NCI-H446 treated with DMSO at 0.1 percent for 48 hours (cell line): ENCODE data around the gene GHSR.

ENCODE experiments used
- DNase-seq: peaks from one replicate; lab custom pipeline; 2025; lab: John Stamatoyannopoulos, UW

The GHSR gene

DNA sequence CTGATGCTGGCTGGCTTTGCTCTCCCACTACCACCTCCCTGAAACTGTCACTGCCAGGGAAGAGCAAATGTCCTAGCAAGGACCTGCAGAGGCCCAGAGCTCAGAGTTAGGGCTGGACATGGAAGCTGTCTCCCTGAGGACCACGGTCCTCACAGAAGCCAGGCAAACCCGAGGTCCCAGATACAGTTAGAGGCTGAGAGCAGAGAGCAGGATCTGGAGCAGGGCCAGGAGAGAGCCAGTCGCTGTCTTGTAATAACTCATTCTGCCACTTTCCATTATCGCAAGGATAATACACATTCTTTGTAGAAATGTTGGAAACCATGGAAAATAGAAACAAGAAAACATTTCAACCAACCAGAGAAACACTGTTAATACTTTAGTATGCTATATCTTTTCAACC lies 10.1 kb downstream of the GHSR start:
- DNase-seq, result no peak

- DNase-seq, result no peak
Measured at GRCh38 chr3:172437713-172438112, 10.5 kb downstream of the GHSR start.

GRCh38 chr3:172415323-172415722 lies 32.9 kb downstream of the GHSR start:
- DNase-seq, result no peak

DNA sequence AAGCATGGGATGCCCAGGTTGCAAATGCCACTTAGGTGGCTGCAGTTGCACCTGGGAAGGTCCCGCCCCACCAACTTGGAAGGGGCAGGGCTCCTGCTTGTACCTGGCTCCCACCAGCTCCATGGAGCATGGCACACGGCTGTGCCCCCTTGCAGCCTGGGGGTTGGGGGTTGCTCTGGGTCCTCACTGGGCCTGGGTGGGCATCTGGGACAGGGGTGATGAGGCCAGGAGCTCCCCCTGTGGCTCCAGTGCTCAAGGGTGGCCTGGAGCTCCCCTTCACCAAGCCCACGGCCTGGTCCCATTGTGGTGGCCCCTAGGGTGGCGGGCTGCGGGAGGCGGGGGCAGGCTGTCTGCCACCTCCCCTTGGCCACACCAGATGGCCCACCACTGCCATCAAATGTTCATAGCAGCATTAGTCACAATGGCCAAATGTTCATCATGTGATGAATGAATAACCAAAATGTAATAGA lies 36.7 kb downstream of the GHSR start:
- no peak for DNase-seq

DNA sequence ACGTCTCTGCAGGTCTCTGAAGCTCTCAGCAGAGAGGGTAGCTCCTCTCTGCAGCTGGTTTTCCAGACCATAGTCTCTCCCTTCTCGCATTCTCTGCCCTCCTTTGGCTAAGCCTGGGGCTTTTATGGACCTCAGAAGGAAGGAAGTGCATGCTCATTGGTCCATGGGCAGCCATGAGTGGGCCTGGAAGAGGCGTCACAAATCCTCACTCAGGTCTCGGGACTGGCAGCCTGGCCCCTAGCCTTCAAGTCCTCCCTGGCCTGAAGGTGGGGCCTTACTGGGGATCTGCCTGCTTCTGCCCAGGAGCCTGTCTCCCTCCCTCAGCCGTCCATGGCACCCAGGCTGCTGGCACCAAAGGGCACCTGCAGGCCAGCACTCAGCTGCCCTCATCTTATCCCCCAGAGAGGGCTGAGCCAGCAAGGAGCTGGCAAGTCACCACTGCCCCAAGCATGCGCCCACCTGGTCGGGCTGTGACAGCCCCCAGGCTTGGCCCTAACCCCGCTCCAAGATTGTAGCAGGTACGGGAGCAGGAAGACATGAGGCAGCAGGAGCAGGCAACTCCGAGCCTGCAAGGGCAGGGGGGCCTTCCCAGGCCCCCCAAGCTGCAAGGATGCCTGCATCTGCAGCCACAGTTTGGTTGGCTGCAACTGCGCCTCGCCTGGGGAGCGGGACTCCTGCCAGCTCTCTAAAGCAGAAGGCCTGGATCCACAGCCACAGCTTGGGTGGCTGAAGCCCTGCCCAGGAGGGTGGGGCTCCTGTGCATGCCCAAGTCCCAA lies 37.4 kb downstream of the GHSR start:
- DNase-seq, result no peak

GRCh38 chr3:172407872-172408271 lies 40.4 kb downstream of the GHSR start:
- no peak for DNase-seq

DNA sequence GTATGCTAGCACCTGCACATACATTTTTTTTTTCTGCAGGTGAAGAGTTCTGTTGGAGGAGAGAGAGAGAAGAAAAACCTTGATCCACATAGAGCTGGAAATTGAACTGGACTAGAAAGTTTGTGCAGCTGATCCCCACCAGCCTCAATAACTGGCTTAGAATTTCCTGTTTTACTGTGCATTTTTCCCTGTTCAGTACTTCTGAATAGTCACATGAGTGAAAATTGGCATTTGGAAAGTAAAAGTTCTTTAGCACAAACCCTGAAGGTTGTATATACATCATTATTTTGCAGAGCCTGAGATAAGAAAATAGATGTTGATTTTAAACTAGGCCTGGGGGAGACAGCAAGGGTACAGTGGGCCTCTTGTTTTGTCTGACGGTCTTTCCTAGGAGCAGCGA lies 42.3 kb downstream of the GHSR start:
- no peak for DNase-seq

- no peak for DNase-seq
Measured at GRCh38 chr3:172404237-172404962, 43.9 kb downstream of the GHSR start.

DNA sequence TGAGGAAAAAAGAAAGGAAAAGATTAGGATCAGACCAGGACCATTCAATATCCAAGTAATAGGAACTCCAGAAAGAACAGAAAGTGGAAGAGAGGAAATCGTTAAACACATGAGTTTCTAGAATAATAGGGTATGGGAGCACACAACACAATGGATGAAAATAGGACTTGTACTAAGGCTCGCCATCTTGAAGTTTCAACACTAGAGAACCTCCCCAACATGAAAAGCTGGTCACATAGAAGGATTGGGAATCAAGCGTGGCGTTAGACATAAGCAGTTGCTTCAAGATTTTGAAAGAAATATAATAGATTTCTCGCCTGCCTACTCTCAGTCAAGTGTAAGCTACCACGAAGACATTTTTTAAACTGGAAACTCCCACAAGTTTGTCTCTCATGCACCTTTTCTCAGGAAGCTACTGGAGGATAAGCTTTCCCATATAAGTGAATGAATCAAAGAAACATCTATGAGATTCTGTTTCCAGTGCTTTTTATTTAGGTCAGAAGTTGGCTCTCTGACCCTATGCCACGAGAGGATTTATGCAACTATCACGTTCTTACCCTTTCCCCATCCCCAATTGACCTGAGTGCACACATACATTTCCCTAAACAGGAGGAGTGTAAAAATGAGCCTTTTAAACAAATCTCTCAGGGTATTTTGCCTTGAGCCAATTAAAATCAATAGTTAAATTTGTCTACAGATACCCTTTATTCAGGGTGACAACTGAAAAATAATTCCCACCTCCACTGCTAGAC lies 45.2 kb downstream of the GHSR start:
- no peak for DNase-seq

DNA sequence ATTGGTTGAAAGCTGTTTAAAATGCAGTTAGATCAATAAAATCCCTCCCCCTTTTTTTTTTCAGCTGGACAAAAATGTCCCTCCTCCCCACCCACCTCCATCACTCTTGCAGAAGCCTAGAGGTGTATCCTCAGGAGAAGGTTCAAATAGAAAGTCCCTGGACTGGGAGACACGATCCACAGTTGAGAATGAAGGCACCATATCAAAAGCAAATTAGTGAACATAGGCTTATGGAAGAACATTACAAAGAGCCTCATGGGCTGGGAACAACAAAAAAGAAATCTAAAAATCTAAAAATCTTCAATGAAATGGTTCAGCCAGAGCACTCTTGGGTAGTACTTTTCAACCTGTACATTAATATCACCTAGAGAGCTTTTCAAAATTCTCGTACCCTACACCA lies 46.2 kb downstream of the GHSR start:
- no peak for DNase-seq

GRCh38 chr3:172398484-172398883 lies 49.8 kb downstream of the GHSR start:
- no peak for DNase-seq

DNA sequence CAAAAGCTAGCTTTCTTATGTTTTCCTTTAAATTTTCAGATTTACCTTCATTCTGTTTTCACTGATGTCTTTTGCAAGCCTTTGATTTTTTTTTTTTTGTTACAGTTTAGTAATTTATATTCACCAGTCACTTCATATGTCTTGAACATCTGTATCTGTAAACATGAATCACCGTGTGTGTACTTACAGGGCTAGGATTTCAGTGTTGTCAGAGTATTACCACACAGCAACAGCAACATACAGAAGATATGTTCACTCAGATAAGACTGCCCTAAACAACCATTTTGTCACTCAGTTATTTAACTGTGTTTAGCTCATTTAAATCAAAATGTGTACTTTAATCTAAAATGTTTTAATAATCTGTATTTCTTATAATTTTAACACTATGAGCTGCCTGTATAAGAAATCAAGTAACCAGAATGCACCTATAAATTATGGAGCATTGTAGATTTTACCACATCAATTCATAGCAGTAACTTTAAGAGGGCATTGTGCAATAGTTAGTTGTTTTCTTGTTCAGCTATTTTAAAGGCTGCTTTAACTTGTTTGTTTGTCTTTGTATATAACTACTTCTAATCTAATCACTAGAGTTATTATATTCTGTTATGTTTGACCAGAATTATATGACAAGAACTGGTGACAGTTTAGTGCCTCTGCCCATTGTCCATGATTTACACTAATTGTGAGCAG lies 50.4 kb downstream of the GHSR start:
- DNase-seq, result no peak

DNA sequence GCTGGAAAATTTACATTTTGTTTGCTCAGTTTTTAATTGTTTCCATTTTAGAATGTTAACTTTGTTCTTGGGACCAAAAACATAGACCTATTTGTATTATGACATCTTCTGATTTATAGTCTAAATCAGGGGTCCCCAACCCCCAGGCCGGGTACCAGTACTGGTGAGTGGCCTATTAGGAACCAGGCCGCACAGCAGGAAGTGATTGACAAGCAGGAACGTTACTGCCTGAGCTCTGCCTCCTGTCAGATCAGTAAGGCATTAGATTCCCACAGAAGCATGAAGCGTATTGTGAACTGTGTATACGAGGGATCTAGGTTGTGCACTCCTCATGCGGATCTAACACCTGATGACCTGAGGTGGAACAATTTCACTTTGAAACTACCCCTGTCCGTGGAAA lies 51.9 kb downstream of the GHSR start:
- DNase-seq, result no peak

DNA sequence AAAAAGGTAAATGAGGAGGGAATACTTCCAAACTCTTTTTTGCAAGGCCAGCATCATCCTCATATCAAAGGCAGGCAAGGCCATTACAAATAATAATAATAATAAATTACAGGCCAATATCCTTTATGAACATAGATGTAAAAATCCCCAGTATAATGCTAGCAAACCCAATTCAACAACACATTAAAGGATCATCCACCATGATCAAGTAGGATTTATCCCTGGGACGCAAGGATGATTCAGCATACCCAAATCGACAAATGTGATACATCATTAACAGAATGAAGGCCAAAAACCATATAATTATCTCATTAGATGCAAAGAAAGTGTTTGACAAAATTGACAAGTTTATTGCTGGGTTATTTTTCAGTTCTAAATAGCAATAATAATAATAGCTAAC lies 53.6 kb downstream of the GHSR start:
- no peak for DNase-seq
